GM19452 (cell line): ENCODE measurements around the gene ZNF318.
"Not testable (repeated sequence)": the region's sequence is repeated elsewhere in the genome, so short reads cannot be mapped to it uniquely, and the experiment has no call there.

Experiments
- ATAC-seq: cut with Tn5 transposase; IDR thresholded peaks from one replicate; pipeline ENCODE4 v1.9.1; 2021; ENCODE audit not compliant: unreplicated experiment

ZNF318 gene, protein sequence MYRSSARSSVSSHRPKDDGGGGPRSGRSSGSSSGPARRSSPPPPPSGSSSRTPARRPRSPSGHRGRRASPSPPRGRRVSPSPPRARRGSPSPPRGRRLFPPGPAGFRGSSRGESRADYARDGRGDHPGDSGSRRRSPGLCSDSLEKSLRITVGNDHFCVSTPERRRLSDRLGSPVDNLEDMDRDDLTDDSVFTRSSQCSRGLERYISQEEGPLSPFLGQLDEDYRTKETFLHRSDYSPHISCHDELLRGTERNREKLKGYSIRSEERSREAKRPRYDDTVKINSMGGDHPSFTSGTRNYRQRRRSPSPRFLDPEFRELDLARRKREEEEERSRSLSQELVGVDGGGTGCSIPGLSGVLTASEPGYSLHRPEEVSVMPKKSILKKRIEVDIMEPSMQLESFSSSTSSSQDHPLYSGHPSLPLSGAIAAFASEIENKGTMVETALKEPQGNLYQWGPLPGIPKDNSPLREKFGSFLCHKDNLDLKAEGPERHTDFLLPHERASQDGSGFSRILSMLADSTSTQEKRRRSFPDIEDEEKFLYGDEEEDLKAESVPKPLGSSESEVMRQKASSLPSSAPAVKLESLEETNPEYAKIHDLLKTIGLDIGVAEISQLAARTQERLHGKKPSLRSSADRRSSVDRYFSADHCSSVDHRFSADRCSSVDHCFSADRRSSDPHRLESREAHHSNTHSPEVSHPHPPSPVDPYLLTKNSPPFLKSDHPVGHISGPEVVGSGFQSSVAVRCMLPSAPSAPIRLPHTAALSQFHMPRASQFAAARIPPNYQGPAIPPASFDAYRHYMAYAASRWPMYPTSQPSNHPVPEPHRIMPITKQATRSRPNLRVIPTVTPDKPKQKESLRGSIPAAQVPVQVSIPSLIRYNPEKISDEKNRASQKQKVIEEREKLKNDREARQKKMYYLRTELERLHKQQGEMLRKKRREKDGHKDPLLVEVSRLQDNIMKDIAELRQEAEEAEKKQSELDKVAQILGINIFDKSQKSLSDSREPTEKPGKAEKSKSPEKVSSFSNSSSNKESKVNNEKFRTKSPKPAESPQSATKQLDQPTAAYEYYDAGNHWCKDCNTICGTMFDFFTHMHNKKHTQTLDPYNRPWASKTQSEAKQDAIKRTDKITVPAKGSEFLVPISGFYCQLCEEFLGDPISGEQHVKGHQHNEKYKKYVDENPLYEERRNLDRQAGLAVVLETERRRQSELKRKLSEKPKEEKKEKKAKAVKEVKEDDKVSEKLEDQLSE (N-terminal part only)

DNA sequence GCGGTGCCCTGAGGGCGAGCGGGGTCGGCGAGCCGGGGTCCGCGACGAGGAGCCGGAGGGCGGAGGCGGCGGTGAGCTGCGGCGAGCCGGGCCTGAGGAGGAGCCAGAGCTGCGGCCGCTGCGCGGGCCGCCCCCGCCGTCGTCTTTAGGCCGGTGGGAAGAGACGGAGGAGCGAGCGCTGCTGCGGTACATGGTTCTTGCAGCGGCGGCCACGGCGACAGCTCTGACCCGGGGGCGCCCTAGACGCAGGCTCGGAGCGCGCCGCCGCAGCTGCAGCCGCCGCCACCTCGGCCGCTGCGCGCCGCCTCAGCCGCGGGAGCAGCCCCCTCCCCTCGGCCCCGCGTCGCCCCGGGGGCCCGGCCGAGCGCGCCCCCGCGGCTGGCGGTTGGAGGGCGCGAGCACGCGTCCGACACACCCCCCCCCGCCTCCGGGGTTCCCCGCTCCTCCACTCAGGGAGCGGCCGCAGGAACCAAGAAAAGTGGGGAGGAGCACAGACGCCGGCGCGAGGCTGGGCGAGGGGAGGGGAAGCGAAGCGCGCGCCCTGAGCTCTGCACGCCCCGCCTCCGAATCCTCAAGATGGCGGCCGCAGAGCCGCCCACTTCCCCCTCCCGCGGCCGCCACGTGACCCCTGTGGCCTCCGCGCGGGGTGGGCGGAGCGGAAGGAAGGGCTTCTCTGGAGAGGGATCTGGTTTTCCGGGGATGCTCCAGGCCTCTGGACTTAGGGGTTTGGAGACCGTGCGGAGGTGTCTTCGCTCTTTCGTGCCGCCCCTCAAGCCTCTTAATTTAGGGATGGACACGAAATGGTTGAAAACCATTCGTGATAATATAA, at the start of gene ZNF318:
TSS of gene ZNF318 (minus strand) at position 474 of the 829 bp plus-strand sequence. CDS start at position 192, 282 bp downstream.
- ATAC-seq, result peak; percentile 82

- ATAC-seq, result no peak
These were observed 47.5 kb upstream of the ZNF318 start for GRCh38 chr6:43416935-43417334.

- ATAC-seq, result not testable (repeated sequence)
These were observed 45.8 kb upstream of the ZNF318 start for GRCh38 chr6:43415275-43415674.

GRCh38 chr6:43413002-43413401, 43.6 kb upstream of the ZNF318 start:
- ATAC-seq, result no peak

DNA sequence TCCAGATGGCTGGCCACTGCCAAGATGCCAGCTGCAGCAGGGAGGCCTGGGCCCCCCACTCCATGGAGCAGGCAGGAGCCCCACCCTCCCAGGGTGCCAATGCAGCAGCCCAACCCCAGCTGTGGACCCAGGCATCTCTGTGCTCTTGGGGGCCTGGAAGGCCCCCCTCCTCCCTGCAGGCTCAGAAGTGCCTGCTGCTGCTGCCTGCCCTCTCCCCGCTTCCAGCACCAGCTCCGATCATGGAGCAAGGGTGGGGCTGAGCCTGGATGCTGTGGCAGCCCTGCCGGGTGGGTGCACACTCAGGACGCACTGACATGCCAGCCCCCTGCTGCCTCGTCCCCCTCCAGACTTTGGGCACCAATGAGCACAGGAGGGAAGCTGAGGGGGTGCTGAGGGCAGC, 43.1 kb upstream of the ZNF318 start:
- no peak for ATAC-seq

DNA sequence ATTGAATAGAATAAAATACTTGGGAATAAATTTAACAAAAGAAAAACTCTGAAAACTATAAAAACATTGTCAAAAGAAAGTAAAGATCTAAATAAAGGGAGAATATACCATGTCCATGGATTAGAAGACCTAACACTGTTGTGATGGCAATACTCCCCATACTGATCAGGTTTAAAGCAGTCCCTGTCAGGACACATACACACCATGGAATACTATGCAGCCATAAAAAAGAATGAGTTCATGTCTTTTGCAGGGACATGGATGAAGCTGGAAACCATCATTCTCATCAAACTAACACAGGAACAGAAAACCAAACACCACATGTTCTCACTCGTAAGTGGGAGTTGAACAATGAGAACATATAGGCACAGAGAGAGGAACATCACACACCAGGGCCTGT, 41.3 kb upstream of the ZNF318 start:
- ATAC-seq, result not testable (repeated sequence)

GRCh38 chr6:43408259-43408658, 38.8 kb upstream of the ZNF318 start:
- no peak for ATAC-seq

DNA sequence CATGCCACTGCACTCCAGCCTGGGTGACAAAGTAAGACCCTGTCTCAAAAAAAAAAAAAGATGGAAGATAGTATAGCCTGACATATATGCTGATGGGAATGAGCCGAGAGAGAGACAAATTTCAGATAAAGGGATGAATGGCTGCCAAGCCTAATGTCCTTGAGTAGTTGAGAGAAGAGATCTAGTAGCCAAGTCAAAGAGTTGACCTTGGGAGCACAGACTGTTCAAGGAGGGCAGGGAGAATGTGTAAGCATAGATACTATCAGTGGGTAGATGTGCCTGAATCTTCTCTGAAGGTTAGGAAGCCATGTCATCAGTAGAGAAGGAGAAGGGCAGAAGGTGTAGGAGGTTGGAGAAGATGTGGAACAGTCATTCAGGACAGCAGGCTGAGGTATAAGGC, 37.8 kb upstream of the ZNF318 start:
- ATAC-seq, result no peak

DNA sequence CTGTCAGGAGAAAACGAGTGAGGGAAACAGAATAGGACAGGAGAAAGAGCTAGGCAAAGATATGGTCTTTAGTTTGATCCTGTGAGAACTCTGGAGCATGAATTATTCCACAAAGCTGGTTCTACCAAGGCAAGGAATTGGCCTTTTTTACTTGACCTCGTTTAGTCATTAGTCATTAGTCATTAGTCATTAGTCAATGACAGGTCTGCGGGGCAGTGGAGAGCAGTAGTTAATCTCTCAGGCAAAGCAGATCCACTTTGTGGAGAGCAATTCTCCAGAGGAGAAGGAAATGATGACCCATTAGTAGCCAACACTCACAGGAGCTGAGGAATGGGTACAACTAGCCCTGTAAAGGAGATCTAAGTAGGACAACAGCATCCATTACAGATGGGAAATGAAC, 35.9 kb upstream of the ZNF318 start:
- no peak for ATAC-seq

DNA sequence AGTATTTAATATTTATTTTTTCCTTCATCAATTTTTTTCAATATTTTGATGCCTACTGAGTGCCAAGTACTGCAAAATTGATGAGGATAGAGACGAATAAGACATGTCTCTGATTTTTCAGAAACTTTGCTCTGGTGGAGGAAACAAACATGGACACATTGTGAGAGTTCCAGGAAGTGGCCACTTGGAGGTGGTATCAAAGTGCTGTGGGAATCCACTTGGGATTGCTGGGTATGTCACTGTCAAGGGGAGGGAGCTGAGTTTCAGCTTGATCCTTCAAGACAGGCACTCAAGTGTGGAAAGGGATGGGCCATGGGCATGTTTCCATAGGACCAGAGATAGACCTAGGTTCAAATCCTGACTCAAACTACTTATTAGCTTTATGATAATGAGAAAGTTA, 33.4 kb upstream of the ZNF318 start:
- ATAC-seq, result no peak

GRCh38 chr6:43401730-43402129, 32.3 kb upstream of the ZNF318 start:
- ATAC-seq, result no peak

GRCh38 chr6:43399932-43400487, 30.6 kb upstream of the ZNF318 start:
- no peak for ATAC-seq

GRCh38 chr6:43396408-43397149, 27.1 kb upstream of the ZNF318 start:
- ATAC-seq, result no peak

DNA sequence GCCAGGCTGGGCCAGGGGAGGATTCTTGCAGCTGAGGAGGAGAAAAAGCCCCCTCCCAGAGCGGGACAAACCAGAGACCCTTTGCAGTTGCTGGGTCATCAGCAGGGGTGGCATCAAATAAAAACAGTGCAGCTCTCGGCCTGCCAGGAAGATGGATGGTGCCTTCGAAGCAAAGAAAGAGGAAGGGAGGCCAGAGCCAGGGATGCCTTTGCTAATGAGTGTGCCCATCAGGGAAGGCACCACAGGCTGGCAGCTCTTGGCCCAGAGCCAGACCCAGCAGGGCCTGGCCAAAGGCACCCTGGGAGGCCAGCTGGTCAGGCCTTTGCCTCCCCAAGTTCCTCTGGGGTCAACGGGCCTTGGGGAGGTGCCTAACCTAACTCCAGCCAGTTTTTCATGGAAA, 26.3 kb upstream of the ZNF318 start:
- no peak for ATAC-seq

DNA sequence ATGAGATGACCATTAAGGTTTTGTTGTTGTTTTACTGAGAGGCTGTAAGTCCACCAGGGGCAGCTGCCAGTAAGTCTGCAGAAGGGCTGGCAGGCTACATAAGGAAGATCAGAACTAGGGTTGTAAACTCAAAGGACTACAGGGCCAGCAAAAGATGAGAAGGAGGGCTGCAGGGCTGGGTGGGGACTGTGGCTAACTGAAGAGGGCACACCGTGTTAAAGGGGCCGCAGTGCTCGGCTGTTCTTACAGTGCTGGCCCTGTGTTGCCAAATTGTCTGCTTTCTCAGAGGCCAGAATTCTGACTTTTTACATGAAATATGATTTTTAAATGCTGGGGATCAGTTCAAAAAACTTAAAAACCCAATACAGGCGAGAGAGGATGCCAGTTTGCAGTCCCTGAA, 25.5 kb upstream of the ZNF318 start:
- ATAC-seq, result no peak

DNA sequence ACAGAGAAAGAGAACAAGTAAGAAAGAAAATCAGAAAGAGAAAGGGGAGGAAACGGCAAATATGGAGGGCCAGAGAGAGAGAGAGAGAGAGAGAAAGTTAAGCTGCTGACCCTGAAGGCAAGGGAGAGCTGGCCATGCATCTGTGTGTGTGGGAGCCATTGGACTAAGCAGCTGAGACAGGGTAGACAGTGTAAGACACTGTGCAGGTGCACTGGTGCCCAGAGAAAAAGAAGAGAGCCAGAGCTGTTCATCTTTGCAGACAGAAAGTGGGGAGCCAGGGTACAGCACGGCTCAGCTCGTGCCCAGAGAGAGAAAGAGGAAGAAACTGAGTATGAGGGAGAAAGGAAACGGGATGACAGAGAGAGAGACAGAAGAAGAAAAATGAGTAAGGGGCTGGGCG, 24.2 kb upstream of the ZNF318 start:
- no peak for ATAC-seq

GRCh38 chr6:43393133-43393532, 23.7 kb upstream of the ZNF318 start:
- not testable (repeated sequence) for ATAC-seq

DNA sequence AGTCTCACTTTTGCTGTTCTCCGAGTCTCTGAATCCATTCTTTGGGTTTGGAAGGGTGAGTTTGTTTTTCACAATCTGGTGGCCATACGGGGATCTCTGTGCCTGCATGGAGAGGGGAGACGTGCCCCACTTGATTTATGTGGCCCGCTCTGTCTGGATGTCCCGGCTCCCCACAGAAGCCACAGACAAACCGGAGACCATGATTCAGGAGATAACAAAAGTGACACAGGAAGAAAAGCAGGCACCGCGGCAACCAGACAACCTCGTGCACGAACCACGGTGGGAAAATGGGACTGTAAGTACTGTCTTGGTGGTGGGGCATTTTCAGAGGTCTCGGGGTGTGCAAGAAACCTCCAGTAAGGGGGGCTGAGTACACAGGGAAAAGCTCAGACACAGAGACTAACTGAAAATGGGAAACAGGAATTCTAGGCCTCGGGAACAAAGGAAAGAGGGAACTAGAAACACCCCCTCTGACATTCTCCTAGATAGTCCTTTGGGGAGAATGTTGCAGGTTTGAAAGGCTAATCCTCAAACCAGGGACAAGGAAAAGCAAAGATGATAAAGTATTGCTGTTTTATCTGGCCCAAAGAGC, 22.1 kb upstream of the ZNF318 start:
- ATAC-seq, result no peak
